GM10266 (cell line): Measurements from ENCODE around the gene NLK.
"Not testable (repeated sequence)": the region's sequence is repeated elsewhere in the genome, so short reads cannot be mapped to it uniquely, and the experiment has no call there.

Experiments used
- DNase-seq: peaks from one replicate; pipeline ENCODE4 v3.0.0; 2012; ENCODE audit errors: extremely low spot score
- TF ChIP-seq, protein P1 (sequence below): IDR thresholded peaks from 2 replicates; pipeline ENCODE4 v1.5.1; 2012; ENCODE audit warnings: mild to moderate bottlenecking, low read depth; ENCODE audit not compliant: control insufficient read depth, insufficient read depth; ENCODE audit errors: missing control alignments

Gene NLK

DNA sequence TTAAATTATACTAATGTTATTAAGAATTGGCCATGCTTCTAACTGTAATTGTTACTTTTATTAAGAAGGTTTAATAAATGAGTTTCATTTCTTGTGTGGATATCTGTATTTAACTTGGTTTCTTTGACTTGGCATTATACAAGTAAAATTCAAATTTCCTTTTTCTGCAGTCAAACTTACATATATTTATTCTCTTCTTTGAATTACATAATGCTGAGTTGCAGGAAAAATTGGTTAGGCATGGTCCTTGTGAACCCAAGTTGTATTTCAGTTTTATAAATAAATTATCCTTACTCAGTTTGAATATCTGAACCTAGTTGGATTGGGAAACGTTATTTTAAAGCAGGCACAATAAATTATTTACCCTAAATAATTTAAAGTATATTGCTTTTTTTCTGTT is 54.8 kb downstream of the NLK start:
- DNase-seq = no peak
- TF ChIP-seq, protein P1, sequence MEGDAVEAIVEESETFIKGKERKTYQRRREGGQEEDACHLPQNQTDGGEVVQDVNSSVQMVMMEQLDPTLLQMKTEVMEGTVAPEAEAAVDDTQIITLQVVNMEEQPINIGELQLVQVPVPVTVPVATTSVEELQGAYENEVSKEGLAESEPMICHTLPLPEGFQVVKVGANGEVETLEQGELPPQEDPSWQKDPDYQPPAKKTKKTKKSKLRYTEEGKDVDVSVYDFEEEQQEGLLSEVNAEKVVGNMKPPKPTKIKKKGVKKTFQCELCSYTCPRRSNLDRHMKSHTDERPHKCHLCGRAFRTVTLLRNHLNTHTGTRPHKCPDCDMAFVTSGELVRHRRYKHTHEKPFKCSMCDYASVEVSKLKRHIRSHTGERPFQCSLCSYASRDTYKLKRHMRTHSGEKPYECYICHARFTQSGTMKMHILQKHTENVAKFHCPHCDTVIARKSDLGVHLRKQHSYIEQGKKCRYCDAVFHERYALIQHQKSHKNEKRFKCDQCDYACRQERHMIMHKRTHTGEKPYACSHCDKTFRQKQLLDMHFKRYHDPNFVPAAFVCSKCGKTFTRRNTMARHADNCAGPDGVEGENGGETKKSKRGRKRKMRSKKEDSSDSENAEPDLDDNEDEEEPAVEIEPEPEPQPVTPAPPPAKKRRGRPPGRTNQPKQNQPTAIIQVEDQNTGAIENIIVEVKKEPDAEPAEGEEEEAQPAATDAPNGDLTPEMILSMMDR = no peak

DNA sequence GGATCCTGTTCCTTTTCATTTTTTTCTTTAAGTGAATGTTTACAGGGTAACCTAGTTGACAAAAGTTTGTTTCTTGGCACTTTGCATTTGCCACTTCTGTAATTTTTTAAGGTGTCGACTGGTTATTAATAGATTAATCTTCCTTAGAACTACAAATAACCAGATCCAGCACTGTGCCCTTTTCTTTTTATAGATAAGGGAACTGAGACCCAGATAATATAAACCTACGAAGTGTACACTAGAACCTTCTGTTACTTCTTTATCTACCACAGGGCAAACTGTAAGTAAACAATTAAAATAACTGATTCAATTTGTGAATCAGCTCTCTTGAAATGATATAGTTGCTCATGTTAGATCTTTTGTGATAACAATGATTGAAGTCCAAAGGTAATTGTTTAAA is 55.4 kb downstream of the NLK start:
- TF ChIP-seq, protein P1 = no peak
- no peak for DNase-seq

DNA sequence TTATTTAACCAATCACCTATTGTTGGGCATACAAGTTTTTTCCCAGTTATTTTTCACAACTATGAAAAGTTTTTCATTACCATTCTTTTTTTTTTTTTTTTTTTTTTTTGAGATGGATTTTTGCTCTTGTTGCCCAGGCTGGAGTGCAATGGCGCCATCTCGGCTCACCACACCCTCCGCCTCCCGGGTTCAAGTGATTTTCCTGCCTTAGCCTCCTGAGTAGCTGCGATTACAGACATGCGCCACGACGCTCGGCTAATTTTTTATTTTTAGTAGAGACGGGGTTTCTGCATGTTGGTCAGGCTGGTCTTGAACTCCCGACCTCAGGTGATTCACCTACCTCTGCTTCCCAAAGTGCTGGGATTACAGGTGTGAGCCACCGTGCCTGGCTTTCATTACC is 56.1 kb downstream of the NLK start:
- not testable (repeated sequence) for DNase-seq

DNA sequence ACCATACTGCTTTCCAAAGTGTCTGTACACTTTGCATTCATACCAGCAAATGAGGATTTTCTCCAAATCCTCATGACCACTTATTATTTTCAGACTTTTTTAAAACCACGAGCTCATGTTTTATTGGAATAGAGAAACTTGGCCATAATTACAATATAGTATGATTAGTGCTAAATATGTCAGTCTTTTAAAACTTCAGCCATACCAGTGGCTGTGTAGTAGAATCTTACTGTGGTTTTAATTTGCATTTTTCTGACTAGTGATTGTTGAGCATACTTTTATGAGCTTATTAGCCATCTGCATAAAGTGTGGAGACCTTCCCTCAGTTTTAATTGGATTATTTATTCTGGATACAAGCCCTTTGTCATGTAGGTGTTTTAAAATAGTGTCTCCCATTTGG is 57.8 kb downstream of the NLK start:
- TF ChIP-seq, protein P1 = no peak
- DNase-seq = no peak

DNA sequence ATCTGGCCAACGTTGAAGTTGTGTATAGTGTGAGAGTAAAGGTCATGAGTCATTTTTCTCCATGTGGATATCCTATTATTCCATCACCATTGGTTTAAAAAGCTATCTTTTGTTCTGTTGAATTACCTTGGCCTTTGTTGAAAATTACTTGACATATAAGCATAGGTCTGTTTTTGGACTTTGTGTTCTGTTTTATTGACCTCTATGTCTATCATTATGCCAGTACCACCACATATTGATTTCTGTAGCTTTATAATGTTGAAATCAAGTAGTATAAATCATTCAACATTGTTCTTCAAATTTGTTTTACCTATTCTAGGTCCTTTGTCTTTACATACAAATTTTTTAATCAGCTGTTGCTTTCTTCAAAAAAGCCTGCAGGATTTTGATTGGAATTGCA is 58.5 kb downstream of the NLK start:
- DNase-seq = no peak
- TF ChIP-seq, protein P1 = no peak

DNA sequence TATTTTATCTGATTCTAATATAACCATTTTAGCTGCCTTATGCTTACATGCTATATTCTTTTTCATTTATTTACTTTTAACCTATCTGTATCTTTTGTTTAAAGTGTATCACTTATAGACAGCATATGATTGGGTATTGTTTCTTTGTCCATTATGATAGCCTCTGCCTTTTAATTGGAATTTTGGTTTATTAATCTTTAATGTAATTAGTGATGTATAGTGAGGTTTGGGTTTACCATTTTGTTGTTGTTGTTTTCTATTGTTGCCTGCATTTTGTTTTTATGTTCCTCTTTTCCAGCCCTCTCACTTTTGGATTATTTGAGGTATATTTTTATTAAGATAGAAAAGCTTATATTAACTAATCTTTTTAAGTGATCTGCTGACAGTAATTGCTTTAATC is 59.4 kb downstream of the NLK start:
- no peak for DNase-seq
- TF ChIP-seq, protein P1 = no peak

DNA sequence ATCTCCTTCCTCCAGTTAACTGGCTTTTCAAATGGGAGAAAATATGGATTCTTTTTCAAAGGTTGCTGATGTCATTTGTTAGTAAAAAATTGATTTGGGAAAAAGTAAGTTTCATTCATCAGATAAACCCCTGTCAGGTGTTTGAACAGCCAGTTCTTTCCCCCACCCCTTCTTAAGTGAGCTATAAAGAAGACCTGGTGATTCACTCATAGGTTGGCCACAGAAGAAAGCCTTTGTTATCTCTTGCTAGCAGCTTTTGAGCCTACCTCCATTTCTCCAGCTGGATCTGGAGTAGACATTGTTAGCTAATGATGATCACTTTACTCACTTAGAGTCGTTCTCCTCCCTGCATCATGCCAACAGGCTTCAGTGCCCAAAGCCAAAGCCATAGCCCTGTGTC is 63.0 kb downstream of the NLK start:
- TF ChIP-seq, protein P1 = no peak

DNA sequence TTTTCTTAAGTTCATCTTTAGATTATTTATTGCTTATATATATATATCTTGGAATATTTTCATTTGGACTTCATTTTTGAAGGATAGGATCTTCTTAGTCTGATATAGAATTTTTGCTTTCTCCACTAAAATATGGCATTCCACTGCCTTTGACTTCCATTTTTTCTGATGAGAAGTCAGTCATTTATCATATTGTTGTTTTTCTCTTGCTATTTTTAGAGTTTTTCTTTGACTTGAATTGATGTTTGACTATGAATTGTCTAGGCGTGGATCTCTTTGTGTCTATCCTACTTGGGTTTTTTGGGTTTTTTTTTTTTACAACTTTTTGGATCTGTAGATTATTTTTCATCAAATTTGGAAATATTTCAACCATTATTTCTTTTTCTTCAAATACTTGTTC is 67.7 kb downstream of the NLK start:
- TF ChIP-seq, protein P1 = no peak
- DNase-seq = no peak

More for the DNA sequence above, 63.0 kb downstream of the NLK start:
- no peak for DNase-seq
